HG03097 (cell line): ENCODE data around the gene ARHGAP4.

Source experiments
- ATAC-seq: cut with Tn5 transposase; IDR thresholded peaks from one replicate; pipeline ENCODE4 v1.9.1; 2021; ENCODE audit not compliant: unreplicated experiment, low FRiP score

ARHGAP4 gene

GRCh38 chrX:153928846-153929245 lies 2.8 kb upstream of the ARHGAP4 start:
- no peak for ATAC-seq

- ATAC-seq, result peak; percentile 77
These were observed 2.1 kb upstream of the ARHGAP4 start for GRCh38 chrX:153927922-153928760.

DNA sequence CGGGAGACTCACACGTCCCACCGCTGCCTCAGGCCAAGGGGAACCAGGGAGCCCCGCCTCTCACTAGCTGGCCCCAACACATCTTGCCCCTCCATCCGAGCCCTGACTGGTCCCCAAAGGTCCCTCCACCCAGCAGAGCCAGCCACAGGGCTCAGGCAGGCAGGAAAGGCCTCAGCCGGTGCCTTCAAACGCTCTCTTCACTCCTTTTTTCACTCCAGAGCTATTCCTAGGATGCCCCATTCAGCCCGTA lies 1.5 kb upstream of the ARHGAP4 start:
- ATAC-seq, result no peak

- peak; percentile 38 for ATAC-seq
These were observed 1.0 kb upstream of the ARHGAP4 start for GRCh38 chrX:153926858-153927671.

GRCh38 chrX:153926552-153926857 lies 441 bp upstream of the ARHGAP4 start:
- no peak for ATAC-seq

DNA sequence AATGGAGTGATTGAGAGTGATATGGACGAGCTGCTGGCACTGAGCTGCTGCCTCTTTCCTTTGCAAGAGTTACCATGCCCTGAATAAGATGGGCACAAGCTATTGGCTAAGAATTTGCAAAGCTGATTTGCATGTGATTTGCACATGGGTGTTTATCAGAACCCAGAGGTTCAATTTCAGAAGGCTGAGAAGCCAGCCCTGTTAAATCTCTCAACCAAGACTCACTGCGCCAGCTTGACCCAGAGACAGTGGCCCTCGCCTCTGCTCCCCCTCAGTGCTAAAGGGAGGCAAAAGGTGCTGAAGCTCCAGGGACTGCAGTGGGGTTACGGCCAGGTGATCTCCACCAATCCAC lies 701 bp downstream of the ARHGAP4 start:
- no peak for ATAC-seq

DNA sequence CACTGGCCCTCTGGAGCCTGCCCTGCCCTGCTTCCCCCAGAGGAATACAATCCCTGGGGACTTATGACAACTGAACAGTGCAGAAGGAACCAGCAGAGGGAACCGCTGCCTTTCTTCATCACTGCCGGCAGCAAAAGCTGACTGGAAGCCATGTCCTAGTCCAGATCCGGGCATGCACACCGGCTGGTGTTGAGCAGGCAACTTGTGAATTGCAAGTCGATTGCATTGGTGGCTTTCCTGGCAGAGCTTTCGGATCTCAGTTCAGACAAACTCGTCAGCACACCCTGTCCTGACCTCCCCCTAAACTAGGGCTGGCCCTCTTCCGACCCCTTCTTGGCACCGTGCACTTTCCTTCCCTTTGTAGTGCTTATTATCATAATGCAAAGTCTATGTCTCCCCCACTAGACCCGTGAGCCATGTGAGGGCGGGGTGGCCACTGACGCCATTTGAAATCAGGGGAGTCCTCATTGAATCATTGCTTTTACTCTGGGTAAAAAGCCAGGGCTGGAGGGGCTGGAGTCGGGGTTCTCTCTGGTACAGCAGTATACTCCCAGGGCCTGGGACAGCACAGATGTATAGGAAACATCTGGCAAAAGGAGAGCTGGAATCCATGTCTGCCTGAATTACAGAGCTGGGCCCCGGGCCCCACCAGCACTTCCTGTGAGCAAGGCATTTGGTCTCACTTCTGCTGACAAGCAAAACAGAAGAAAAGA lies 1.8 kb downstream of the ARHGAP4 start:
- no peak for ATAC-seq

DNA sequence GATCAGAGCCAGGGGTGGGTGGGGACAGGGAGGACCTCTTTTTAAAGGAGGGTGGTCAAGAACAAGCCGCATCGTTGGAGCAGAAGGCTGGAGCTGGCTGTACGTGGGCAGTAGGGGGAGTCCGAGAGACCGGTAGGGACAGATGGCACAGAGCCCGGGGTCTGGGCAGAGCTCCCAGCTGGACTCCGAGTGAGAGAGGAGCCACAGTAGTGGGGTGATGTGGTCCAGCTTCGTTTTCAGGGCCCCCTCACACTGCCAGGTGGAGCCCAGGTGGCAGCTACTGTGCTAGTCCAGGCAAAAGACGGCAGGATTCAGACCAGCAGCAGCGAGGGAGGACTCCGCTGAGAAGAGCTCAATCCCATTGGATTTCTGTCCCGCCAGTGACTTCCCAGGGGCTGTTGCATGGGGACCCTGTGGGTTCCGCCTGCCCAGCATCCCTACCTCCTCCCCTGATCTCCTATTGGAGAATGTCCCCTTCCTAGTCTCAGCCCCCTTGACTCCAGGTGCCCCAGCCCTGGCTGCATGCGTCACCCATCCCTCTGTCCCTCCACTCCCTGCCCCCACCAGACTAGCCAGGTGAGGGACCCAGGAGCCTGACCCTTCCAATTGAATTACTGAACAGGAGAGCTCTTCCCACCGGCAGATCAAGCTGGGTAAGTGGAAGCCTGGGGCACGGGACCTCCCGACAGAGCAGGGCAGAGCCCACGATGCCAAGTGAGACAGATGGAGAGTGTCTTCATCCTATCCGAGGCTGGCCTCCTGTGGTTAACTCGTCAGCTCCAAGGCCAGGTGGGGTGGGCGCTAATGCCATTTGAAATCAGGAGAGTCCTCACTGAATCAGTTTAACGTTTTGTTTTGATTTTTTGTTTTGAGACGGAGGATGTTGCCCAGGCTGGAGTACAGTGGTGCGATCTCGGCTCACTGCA lies 2.9 kb downstream of the ARHGAP4 start:
- no peak for ATAC-seq

GRCh38 chrX:153921511-153922446 lies 4.3 kb downstream of the ARHGAP4 start:
- ATAC-seq, result no peak

DNA sequence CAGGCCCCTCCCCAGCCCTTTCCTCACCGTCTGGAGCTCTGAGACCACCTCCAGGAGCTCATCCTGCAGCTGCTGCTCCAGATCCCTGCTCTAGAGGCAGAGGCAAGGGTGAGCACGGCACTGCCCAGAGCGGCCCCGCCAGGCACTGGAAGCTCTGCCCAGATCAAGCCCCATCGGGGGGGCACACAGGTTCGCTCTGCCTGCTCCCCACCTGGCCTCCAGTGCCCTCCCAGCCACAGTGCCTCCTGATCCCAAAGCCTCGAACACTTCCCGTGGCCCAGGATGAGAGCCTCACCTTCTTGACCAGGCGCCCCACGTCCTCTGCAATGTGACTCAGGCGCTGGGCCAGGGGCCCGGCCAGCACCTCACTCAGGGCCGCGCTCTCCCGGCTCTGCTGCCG lies 5.0 kb downstream of the ARHGAP4 start:
- ATAC-seq, result no peak

DNA sequence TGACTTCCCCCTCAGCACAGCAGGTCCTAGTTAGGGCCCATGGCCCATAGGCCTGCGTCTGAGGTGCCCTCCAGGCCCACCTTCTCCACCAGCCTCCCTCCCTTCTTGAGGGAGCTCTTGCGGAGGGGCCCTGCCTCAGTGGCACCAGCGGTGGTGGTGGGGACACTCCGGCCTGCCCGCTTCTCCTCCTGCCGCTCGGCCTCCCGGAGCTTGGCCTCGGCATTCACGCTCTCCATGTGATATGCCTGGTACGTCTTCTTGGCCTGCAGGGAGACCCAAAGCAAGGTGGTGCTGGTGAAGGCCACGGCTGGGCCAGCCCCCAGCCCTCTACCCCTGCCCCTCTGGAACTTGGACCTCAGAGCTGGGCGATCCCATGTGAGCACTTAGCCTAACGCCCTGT lies 5.5 kb downstream of the ARHGAP4 start:
- ATAC-seq, result no peak

DNA sequence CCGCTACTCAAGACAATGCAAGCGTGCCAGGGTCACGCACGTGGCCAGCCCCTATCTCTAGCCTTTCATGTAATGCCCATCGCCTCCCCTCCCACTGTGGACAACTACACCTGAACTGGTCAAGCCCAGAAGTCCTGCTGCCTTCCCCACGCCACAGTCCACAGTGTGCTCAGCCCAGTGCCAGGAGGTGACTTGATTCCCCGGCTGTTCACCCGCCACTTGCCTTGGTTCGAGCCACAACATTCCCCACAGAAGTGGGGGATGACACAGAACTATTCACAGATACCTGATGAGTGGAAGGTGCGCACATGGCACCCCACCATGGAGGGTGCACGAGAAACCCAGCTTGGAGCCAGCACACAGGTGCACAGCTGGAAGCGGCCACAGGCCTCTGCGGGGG lies 6.8 kb downstream of the ARHGAP4 start:
- ATAC-seq, result no peak

DNA sequence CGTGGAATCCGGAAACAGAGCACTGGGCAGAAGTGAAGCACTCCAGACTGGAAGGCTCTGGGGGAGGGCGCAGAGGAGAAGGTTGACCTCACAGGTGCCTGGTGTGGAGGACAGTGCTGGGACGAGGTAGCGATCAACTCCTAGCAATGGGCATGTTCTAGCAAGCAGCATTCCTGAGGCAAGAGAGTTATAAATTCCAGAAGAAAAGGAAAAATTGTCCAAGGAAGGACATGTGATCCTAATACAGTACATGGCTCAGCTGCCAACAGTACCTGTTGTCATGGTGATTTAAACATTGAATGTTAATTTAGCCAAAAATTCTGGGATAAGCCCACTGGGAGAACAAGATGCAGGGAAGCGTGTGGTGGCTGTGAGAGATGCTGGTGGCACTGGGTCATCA lies 8.2 kb downstream of the ARHGAP4 start:
- ATAC-seq, result no peak

DNA sequence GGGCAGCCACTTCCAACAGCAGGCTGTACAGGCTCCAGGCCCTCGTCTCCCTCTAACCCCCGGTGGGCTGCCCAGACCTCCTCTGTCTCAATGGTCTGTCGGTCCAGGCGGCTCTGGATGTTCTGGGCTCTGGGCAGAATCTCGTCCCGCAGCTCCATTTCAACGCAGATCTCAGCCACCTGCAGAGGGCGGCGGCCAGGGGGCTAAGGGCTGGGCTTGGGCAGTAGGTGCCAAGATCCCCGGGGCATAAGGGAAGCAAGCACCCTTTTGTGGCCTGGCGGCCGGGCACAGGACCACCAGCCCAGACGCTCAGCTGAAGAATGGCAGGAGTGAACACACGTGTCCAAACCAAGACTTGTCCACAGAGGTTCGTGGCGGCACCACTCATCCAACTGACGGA lies 12.4 kb downstream of the ARHGAP4 start:
- ATAC-seq, result no peak

GRCh38 chrX:153913211-153913610 lies 12.9 kb downstream of the ARHGAP4 start:
- ATAC-seq, result no peak

- no peak for ATAC-seq
These were observed 14.3 kb downstream of the ARHGAP4 start for GRCh38 chrX:153911798-153912197.

- no peak for ATAC-seq
These were observed 15.6 kb downstream of the ARHGAP4 start for GRCh38 chrX:153910446-153910845.

- no peak for ATAC-seq
These were observed 16.1 kb downstream of the ARHGAP4 start for GRCh38 chrX:153909980-153910360.

DNA sequence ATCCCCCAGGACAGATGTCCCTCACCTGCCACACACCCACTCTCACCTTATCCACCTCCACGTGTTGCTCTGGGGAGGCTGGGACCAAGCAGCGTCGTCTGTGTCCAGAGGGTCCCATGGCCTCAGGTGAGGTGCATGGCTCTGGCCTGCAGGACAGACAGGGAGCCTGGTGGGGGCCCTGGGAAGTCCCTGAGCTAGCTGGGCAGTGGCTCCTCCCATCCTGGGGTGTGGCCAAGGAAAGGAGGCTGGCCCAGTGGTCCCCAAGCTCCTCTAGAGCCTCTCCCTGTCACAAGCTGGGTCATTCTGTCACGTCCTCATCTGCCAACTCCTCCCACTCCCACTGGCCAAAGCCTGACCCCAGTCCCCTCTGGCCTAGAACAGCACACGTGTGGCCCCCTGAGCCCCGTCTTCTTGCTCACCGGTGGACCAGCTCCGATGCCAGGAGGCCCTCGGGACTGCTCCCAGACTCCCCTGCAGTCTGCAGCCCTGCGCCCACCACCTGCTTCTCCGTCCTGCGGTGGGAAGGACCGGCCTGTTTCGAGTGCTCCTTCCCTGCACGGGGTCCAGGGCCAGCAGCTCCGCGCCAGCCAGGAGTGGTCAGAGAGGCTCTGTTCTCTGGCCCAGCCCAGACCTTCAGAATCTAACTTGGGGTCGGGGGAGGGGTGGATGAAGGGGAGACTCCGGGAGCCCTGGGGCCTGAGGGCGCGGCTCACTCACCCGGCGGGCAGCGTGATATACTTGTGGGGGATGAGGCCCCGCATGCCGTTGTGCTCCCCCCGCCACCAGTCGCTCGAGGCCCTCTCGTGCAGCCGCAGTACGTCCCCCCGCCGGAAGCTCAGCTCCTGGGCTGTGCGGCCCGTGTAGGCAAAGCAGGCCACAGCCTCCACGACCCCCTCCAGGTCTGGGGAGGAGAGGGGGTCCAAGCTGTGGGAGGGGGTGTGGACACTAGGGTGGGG lies 16.8 kb downstream of the ARHGAP4 start:
- no peak for ATAC-seq
